ENCODE results near the gene CDHR5.
"Not testable (repeated sequence)": the region's sequence is repeated elsewhere in the genome, so short reads cannot be mapped to it uniquely, and the experiment has no call there.

CDHR5 gene, protein sequence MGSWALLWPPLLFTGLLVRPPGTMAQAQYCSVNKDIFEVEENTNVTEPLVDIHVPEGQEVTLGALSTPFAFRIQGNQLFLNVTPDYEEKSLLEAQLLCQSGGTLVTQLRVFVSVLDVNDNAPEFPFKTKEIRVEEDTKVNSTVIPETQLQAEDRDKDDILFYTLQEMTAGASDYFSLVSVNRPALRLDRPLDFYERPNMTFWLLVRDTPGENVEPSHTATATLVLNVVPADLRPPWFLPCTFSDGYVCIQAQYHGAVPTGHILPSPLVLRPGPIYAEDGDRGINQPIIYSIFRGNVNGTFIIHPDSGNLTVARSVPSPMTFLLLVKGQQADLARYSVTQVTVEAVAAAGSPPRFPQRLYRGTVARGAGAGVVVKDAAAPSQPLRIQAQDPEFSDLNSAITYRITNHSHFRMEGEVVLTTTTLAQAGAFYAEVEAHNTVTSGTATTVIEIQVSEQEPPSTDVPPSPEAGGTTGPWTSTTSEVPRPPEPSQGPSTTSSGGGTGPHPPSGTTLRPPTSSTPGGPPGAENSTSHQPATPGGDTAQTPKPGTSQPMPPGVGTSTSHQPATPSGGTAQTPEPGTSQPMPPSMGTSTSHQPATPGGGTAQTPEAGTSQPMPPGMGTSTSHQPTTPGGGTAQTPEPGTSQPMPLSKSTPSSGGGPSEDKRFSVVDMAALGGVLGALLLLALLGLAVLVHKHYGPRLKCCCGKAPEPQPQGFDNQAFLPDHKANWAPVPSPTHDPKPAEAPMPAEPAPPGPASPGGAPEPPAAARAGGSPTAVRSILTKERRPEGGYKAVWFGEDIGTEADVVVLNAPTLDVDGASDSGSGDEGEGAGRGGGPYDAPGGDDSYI

DNA sequence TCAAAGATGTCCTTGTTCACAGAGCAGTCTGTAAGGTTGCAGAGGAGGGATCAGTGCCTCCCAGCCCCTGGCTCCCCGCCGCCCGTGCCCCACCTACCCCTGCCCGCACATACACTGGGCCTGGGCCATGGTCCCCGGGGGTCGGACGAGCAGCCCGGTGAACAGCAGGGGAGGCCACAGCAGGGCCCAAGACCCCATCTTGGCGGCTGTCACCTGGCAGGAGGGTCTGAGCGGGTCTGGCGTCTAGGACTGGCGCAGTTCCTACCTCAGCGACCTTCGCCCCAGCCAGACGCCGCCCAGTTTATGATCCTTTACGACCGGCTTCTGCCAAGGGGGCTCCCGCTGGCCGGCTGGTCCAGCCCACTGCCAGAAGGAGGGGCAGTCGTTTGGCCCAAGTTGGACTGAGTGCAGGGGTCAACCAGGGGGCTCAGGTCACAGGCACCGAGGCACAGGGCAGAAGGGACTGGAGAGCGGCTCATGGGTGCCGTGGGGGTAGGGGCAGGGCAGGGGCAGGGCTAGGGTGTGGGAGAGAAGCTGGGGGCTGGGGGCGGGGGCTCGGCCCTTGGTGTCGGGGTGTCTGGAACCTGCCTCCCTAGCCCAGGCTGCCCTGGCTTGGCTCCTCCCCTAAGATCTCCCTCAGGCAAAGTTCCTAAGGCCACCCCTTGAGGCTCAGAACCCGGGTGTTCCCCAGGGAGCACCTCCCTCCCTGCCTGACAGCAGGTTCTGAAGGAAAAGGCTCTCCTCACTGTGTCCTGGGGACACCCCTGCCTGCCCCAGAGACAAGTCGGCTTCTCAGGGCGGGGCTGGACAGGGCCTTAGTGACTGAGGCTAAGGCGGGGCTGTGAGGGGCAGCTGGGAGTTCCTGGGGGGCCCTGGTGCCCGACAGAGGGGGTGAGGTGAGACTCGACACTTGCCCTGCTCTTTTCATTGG is at the start of gene CDHR5:
Gene CDHR5 (minus strand): TSS at position 251 of the 931 bp plus-strand sequence. CDS start 53 bp downstream, at position 198.
- no peak for FAIRE-seq

DNA sequence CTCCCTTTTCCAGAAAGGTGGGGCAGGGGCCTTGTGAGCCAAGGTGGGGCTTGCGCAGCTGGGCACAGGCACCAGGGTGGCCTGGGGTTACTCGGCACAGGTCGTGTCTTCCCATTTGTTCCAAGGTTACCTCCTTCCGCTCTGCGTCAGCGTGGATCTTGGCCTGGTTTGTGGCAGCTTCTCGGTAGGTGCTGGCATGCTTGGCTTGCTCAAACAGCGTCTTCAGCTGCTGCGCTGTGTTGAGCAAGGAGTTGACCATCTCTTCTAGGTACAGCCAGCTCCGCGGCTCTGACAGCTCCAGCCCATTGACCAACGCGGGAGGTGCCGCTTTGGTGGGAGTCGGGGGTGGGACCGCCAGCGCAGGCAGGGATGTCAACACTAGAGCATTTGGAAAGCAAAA is 49.7 kb upstream of the CDHR5 start:
- no peak for FAIRE-seq

DNA sequence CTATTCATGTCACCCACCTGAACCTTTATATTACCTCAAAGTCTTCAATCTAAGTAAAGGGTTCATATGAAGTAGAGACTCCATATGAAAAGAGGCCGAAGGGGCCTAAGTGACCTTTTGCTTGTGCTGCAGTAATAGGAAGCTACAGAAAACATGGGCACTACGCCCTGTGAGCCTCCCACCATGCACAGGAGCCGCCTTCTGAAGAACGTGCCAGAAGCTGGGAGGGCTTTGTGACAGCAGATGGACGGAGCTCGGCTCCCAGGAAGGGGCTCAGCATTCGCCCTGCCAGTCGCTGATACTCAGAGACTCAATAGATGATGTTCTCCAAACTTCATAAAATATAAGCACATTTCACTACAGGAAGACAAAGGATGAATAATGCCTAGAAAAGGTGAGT is 49.1 kb upstream of the CDHR5 start:
- no peak for FAIRE-seq

DNA sequence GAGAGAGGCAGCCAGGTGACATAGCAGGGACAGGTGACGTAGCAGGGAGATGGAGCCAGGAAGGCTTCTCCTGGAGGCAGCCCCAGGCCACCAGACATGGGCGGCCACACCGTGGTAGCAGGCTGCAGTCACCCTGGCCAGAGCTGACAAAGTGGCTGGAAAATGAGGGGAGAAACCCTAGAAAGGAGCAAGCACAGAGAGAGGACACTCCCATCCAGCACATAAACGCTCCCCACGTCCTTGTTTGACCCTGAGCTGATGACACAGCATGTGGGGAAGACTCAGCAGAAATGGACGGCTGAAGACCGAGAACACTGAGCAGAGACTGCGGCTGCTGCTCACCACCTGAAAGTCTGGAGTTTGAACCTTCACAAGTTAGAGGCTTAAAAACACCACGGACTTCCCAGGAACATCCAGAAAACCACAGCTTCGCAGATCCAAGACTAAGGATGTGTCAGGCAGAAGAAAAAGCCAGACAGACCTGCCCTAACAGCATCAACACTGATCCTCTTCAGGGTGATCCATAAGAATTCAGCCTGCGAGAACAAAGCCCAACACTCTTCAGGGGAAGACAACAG is 41.0 kb upstream of the CDHR5 start:
- FAIRE-seq: no peak

DNA sequence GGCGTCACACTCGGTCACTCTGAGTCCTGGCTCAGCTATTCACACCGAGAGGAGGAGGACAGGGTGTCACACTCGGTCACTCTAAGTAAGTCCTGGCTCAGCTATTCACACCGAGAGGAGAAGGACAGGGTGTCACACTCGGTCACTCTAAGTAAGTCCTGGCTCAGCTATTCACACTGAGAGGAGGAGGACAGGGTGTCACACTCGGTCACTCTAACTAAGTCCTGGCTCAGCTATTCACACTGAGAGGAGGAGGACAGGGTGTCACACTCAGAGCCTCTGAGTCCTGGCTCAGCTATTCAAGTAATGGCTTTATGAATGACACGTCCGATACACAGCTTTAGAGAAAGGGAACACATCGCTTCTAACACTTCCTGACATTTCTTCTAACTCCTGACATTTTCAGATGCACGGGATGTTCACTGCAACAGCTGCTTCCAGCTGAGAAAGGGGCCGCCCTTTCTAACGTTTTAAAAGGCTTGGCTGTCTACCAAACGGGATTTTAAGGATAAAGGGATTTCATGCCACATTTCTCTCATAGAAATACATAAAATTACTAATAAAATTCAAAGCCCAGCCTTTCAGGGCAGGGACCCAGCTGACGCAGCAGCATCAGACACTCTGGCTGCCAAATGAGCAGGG is 40.4 kb upstream of the CDHR5 start:
- FAIRE-seq: no peak

DNA sequence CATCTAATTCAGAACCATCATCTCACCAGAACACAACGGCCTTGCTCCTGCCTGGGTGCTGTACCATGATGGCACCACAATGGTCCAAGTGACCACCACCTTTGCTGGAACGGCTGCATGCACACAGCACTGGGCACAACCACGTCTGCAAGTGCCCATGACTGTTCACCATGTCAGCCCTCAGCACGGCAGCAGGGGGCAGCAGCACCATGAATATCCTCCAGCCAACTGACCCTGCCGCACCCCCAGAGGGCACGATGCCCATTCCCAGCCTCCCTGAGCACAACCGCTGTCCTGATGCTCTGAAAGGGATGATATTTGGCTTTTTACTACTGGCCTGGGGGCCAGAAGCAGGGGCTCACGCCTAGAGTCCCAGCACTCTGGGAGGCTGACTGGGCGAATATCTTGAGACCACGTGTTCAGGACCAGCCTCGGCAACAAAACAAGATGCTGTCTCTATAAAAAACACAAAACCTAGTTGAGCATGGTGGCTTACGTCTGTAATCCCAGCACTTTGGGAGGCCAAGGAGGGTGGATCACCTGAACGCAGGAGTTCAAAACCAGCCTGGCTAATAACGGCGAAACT is 38.0 kb upstream of the CDHR5 start:
- no peak for FAIRE-seq

DNA sequence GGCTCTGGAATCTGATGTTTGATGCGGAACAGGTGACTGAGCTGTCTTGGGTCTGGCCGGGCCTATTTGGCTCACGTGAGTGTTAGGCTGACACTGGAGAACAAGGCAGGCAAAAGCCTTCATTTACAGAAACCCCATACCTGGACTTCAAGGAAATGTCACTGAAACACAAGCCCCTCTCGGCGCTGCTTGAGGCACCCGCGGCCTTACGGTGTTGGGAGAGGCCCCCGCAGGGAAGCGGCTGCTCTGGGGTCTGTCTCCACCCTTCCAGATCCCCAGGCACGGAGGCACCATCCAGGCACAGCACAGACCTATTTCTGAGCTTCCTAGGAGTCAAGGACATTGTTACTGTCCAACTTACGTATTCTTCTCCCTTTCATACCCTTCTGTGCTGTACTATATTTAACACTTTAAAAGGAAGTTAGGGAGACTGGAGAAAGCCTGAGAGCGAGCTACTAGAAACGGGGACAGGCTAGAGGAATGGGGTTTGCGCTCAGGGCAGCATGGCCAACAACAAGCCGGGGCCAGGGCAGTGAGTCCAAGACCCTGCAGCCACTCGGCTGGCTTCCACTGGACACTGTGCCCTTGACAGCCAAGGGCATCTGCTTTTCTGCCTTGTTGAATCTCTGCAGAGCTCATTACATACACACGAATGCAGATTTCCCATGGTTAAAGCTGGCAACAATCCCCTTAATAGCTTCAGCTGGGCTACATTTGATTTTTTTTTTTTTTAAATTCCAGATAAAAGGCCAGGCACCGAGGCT is 36.1 kb upstream of the CDHR5 start:
- FAIRE-seq: no peak

DNA sequence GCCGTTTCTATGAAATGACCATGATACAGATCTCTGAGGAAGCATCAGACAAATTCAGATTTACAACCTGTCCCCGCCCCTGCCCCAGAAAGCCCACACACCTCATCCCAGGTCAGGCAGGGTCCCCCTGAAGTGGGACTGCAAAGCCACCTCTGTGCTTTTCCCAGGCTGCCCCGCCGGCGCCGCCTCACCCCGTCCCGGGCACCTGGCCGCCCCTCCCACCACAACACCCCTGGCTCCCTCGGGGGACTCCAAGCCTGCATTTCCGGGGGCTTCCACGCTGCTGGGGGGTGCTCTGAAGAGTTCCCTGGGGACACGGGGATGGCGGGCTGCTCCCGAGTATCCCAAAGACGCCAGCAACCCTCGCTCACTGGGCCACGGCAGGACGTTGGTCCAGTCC is 35.5 kb upstream of the CDHR5 start:
- FAIRE-seq: no peak

DNA sequence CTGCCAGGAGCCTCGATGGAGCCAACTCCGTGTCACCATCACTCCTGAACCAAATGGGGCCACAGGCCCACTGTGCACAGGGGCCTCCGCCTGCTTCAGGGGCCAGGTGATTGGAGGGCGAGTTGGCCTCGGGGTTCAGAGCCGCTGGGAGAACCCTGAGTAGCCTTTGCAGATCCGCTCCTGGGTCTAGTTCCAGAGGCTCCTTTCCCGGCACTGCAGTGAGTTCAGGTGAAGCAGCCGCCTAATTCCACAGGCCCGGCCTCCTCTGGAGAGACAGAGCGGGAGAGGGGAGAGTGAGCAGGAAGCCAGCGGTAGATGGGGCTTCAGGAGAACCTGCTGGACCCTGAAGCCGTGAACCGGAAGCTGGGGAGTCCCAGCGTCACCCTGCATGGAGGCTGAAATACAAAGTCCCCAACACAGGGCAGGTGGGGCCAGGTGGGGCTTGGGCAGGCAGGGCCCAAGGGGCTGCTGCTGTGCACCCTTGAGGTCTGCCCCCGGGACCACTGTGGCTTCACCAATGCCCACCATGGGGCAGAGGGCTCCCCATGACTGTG is 34.9 kb upstream of the CDHR5 start:
- no peak for FAIRE-seq

DNA sequence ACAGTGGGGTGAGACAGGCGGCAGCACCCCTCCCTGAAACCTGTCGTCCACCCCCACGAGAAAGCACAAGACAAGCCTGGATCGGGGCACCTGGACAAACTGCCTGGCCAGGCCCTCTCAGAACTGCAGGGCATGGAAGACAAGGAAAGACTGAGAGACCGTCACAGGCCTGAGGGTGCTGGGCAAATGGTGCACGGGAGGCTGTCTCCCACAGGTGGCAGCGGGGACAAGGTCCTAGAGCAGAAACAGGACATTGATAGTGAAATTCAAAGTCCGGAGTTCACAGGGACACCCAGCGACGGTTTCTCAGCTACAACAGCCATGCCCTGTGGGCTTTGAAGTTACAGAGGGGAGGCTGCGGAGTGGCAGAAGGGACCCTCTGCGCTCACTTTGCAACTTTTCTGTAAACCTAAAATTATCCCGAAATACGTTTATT is 33.0 kb upstream of the CDHR5 start:
- no peak for FAIRE-seq

DNA sequence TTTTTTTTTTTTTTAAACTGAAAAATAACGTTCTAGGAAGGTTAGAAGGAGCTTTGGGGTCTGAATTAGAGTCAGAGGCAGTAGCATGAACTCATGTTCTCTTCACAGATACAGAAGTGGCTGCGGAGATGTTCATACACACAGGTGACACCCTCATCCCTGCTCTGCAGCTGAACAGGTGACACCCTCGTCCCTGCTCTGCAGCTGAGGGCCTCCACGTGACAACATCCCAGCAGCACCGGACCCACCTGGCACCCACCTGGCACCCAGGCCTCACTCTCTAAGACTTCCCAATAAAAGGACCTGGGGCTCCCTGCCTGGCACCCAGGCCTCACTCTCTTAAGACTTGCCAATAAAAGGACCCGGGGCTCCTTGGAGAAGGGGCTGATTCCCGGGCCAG is 32.1 kb upstream of the CDHR5 start:
- no peak for FAIRE-seq

DNA sequence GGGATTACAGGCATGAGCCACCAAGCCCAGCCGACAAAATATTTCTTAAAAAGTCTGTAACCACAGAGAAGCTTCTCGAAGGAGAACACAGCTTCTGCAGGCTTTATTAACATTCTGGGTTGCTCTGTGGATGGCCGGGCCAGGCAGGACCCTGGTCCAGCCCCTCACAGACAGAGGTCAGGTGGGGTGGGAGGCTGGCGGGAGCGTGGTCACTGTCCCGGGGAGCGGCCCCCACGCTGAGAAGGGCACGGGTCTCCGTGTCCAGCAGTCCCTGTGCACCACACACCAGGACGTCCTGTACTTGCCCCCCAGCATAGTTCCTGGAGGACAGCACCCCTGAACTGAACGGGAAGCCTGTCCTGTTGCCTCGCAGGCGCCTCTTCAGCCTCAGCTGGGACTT is 31.7 kb upstream of the CDHR5 start:
- FAIRE-seq: no peak

DNA sequence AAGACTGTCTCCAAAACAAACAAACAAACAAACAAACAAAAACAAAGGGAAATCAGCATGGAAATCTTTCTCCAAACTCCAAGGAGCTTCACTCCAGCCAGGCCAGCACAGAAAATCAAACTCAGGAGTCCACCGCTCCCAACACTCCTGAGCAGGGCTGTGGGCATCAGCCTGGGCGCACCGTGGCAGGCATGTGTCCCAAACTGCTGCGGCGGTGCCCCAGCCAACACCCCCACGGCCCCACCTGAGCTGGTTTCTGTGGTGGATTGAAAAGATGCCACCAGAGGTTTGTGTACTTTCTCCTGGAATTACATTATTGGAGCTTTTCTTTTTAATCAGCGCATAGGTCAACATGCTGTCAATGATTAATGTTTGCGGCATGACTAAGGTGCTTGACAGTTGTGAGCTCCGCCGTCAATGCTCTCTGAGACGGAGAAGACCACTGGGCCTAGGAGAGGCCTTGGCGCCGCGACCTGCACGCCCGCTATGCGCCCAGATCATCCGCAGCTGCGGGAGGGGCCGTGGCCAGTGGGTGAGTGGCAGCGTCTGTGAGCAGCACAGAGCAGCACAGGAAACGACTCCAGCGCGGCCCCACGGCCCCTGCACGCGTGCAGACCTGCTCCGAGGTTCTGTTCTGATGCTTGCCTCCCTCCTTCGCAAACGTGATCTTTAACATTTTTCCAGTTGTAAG is 30.4 kb upstream of the CDHR5 start:
- no peak for FAIRE-seq

DNA sequence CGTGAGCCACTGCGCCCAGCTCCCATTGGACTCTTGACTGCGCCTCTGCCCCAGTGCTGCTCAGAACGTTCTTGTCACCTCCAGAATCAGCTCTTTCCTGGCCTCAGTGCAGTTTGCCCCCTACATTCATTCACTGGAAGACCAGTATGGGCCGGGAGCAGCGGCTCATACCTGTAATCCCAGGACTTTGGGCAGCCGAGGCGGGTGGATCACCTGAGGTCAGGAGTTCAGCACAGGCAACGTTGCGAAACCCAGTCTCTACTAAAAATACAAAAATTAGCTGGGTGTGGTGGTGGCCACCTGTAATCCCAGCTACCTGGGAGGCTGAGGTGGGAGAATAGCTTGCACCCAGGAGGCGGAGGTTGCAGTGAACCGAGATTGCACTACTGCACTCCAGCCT is 29.7 kb upstream of the CDHR5 start:
- not testable (repeated sequence) for FAIRE-seq

DNA sequence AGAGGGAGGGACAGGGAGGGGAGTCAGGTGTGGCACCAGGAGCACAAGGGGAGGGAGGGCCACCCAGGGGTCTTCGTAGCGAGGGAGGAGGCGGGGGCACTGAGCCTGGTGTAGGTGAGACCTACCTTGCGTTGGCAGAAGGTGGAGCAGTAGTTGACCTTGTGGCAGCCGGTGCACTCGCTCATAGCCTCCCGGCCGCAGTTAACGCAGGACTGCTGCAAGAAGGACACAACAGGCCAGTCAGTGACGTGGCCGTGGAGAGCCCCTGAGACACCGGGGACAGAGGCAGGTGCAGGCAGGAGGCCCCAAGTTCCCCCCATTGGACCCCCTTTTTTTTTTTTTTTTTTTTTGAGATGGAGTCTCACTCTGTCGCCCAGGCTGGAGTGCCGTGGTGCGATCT is 29.1 kb upstream of the CDHR5 start:
- no peak for FAIRE-seq

DNA sequence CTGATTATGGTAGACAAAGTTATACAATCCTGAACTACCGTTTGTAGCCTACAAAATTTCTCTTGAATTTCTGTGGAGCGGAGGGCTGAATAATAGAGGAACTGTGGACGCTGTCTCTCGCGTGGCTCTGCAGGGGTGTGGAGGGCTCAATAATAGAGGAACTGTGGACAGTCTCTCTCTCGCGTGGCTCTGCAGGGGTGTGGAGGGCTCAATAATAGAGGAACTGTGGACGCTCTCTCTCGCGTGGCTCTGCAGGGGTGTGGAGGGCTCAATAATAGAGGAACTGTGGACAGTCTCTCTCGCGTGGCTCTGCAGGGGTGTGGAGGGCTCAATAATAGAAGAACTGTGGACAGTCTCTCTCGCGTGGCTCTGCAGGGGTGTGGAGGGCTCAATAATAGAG is 28.4 kb upstream of the CDHR5 start:
- not testable (repeated sequence) for FAIRE-seq

DNA sequence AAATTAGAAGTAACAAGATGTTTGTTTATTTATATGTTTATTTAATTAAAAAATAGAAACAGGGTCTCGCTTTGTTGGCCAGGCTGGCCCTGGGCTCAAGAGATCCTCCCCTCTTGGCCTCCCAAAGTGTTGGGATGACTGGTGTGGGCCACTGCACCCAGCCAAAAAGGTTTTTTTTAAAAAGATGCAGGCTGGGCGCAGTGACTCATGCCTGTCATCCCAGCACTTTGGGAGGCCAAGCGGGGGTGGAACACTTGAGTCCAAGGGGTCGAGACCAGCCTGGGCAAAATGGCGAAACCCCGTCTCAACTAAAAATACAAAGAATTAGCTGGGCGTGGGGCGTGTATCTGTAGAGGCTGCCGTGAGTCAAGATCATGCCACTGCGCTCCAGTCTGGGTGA is 25.7 kb upstream of the CDHR5 start:
- no peak for FAIRE-seq

DNA sequence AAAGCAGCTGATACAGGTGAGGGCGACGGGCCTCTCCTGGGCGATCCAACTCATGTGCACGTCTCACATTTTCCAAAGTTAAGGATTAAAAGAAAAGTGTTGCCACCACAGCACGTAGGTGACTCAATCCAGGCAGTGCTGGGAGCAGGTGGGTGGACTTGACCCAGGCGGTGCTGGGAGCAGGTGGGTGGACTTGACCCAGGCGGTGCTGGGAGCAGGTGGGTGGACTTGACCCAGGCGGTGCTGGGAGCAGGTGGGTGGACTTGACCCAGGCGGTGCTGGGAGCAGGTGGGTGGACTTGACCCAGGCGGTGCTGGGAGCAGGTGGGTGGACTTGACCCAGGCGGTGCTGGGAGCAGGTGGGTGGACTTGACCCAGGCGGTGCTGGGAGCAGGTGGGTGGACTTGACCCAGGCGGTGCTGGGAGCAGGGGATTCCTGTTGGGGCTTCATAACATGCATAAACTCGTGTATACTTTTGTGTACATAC is 23.0 kb upstream of the CDHR5 start:
- not testable (repeated sequence) for FAIRE-seq

DNA sequence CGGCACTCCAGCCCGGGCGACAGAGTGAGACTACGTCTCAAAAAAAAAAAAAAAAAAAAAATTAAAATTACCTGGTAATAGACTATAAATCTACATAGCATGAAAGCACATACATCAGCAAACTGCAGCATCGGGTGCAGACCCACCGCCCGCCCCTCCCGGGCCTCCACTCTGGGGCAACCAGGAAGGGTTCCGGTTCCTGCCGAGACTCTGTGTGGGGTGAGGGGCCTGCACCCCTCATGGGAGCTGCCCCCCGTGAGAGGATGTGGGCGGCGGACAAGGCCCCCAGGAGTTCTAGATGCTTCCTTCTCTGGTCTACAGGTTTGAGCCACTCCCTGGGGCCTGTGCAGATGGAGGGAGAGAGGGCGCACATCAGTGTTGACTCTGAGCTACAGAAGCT is 21.5 kb upstream of the CDHR5 start:
- FAIRE-seq: no peak

DNA sequence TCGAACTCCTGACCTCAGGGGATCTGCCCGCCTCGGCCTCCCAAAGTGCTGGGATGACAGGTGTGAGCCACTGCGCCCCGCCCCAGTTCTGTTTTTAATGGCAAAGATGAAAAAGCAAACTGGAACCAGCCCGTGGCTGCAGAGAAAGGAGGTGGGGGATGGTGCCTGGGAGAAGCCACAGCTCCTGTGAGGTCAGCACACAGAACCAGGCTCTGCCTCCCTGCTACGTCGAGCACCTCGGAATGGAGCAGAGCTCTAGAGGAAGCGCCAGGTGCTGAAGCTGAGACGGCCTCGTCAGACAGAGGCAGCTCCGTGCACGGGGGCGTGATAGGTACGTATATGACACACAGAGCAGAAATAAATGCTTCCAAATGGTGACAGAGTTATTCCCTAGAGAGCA is 20.8 kb upstream of the CDHR5 start:
- no peak for FAIRE-seq

All from G401.6 (cell line).